ENCODE measurements around the gene TMEM14C.
A peak's percentile ranks its signal among the peaks of the same experiment; 100 is the strongest.
"Not testable (repeated sequence)": the region's sequence is repeated elsewhere in the genome, so short reads cannot be mapped to it uniquely, and the experiment has no call there.

The TMEM14C gene

DNA sequence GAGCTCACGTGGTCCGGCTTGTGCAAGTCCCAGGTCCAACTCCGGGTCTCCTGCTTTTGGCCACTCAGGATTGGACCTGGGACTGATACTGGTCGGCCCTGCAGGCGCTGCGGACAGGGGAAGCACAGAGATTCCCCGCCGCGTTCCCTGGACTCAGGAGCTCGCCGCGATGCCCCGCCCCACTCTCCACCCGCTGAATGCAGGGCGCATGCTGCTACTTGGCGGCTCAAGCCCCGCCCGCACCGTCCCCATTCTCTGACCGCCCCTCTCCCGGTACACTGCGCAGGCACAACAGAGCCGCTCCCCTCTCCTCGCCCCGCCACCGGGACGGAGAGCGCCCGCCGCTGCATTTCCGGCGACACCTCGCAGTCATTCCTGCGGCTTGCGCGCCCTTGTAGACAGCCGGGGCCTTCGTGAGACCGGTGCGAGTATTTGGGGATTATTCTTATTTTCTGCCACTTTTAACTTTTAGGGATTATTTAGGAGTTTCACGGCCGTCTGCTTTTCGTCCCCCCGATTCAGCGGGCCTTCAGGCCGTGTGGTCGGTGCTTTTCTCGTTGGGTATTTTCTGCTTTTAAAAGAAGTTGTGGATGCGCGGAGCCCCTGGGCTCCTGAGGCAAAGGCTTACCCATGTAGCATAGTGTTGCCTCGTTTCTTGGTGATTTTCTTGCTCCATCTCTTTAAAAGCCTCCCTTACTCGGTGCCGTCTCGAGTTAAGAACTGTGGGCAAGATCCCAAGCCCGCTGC is at the start of gene TMEM14C:
TSS of gene TMEM14C (plus strand) at position 251 of the 747 bp plus-strand sequence. CDS start 1,544 bp downstream, outside the sequence.
- DNase-seq = peak; percentile 79

GRCh38 chr6:10676403-10676802 is 46.5 kb upstream of the TMEM14C start:
- DNase-seq = no peak

DNA sequence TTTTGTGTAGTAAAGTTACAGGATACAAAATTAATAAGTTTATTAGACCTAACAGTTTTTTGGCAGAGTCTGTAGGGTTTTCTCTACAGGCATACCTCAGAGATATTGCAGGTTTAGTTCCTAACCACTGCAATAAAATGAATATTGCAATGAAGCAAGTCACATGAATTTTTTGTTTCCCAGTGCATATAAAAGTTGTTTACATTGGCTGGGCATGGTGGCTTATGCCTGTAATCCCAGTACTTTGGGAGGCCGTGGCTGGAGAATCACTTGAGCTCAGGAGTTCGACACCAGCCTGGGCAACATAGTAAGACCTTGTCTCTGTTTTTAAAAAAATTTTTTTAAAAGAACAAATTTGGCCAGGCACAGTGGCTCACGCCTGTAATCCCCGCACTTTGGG is 44.4 kb upstream of the TMEM14C start:
- no peak for DNase-seq

GRCh38 chr6:10681795-10682194 is 41.1 kb upstream of the TMEM14C start:
- DNase-seq = no peak

- no peak for DNase-seq
Measured at GRCh38 chr6:10682355-10682988, 40.4 kb upstream of the TMEM14C start.

DNA sequence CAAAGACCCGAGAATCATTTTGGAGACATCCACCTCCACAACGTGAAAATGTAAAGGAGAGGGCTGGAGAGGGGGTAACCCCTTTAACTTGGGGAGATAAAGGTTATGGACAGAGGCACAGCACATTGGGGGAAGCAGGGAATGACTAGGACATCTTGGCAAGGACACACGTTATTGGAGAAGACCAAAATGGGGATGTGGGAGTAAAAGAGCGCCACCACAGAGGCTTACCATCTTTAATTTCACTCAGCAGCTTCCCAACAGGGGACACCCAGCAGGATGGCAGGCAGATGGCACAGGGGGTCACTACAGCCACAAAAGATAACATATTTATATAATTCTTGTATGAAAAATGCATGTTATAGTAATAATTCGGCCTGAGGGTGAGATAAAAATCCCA is 38.3 kb upstream of the TMEM14C start:
- no peak for DNase-seq

- DNase-seq = no peak
Measured at GRCh38 chr6:10685092-10685915, 37.6 kb upstream of the TMEM14C start.

- no peak for DNase-seq
Measured at GRCh38 chr6:10686901-10687300, 36.0 kb upstream of the TMEM14C start.

DNA sequence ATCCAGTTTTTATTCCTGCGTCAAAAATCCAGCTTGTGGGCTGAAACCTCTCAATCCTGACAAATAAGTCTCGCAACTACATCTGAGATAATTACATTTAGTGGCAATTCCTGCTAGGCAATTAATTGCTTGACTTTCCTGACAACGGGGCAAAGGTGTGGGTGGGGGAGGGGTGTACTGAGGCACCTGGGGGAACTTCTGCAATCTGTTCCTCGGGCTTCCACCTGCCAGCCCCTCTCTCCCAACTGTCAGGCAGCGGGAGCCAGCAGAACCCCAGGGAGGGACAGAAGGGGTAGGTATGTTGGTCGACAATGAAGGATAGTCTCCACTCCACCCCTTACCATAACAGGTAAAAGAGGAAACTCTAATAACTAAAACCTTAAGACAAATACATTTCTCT is 35.3 kb upstream of the TMEM14C start:
- DNase-seq = peak; percentile 20

GRCh38 chr6:10690651-10691445 is 32.0 kb upstream of the TMEM14C start:
- no peak for DNase-seq

- DNase-seq = no peak
Measured at GRCh38 chr6:10692965-10693538, 29.8 kb upstream of the TMEM14C start.

DNA sequence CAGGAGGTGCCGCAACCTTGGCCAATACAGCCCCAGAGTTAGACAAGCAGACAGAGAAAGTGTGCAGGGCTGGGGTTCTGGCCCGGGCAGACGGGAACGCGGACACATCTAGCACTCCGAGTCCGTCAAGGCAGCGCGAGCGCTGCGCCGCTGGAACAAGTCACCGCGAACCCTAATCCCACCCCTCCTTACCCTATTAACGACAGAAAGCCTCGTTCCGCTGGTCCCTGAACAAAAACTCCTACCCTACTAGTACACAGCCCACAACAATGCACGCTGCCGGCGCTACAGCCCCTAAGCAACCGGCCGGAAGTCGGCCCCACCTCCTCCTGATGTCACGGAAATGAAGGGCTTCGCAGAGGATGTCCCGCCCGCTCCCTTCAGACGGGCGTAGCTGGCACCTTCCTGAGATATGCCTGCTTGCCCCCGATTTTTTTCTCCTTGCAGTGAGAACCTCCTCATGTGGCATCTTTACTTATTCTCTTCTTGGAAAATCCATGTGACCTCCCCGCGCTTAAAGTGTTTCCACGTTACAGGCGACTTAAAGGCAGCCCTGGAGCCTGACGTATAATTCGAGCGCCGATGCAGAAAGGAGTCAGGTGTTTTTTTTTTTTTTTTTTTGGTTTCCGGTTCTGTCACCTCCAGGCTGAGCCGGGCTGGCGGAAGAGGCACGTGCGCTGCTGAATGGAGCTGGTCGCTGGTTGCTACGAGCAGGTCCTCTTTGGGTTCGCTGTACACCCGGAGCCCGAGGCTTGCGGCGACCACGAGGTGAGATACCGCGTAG is 28.4 kb upstream of the TMEM14C start, which contains the start of the genes C6orf52 and PAK1IP1:
TSS of gene C6orf52 (minus strand) at position 315 of the 784 bp plus-strand sequence. CDS start 7,066 bp downstream, outside the sequence.
TSS of gene PAK1IP1 (plus strand) at position 671 of the 784 bp plus-strand sequence. CDS start at position 685, 14 bp downstream.
- DNase-seq = peak; percentile 93

- no peak for DNase-seq
Measured at GRCh38 chr6:10695086-10695657, 27.7 kb upstream of the TMEM14C start.

DNA sequence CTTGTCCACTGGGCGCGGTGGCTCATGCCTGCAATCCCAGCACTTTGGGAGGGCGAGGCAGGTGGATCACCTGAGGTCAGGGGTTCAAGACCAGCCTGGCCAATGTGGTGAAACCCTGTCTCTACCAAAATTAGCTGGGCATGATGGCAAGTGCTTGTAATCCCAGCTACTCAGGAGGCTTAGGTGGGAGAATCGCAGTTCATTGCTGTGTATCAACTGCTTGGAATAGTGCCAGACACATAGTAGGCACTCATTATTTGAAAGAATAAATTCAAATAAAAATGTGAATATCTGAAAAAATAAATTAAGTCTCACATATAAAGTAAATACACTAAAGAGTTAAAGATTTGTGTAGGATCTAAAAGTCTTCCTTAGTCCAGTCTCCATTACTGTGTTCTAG is 26.2 kb upstream of the TMEM14C start:
- no peak for DNase-seq

DNA sequence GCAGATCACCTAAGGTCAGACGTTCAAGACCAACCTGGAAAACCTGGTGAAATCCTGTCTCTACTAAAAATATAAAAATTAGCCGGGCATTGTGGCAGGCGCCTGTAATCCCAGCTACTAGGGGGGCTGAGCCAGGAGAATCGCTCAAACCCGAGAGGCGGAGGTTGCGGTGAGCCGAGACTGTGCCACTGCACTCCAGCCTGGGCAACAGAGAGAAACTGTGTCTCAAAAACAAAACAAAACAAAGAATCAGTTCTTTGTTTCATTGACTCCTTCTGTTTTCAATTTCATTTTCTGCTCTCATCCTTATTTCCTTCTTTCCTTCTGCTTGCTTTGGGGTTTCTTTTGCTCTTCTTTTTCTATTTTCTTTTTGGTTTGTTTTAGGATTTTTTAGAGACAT is 8.9 kb upstream of the TMEM14C start:
- no peak for DNase-seq

DNA sequence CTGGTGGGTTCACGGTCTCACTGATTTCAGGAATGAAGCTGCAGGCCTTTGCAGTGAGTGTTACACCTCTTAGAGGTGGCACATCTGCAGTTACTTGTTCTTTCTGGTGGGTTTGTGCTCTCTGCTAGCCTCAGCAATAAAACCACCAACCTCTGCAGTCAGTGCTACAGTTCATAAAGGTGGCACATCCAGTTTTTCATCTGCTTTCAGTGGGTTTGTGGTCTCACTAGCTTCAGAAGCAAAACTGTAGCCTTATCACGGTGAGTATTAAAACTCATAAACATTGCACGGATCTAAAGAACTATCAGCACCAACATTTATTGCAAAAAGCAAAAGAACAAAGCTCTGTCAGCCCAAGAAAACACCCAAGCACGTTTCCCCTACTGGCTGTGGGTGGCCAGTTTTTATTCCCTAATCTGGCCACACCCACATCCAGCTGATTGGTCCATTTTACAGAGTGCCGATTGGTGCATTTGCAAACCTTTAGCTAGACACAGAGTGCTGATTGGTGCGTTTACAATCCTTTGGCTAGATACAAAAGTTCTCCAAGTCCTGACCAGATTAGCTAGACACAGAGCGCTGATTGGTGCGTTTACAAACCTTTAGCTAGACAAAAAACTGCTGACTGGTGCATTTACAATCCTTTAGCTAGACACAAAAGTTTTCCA is 3.4 kb upstream of the TMEM14C start:
- DNase-seq = no peak

GRCh38 chr6:10719964-10720264 is 3.0 kb upstream of the TMEM14C start:
- no peak for DNase-seq

DNA sequence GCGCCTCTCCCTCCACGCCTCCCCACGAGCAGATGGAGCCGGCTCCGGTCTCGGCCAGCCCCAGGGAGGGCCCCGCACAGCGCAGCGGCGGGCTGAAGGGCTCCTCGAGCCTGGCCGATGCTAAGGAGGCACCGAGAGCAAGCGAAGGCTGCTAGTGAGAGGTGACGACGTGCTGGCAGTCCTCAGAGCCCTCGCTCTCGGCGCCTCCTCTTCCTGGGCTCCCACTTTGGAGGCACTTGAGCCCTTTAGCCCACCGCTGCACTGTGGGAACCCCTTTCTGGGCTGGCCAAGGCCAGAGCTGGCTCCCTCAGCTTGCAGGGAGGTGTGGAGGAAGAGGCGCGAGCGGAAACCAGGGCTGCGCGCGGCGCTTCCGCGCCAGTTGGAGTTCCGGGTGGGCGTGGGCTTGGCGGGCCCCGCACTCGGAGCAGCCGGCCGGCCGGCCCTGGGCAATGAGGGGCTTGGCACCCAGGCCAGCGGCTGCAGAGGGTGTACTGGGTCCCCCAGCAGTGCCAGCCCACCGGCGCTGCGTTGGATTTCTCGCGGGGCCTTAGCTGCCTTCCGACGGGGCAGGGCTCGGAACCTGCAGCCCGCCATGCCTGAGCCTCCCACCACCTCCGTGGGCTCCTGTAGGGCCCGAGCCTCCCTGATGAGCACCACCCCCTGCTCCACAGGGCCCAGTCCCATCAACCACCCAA is 2.5 kb upstream of the TMEM14C start:
- no peak for DNase-seq

- DNase-seq = not testable (repeated sequence)
Measured at GRCh38 chr6:10720960-10721849, 1.7 kb upstream of the TMEM14C start.

Data from NCI-H2171 (cell line).